GM19238 (cell line): Measurements from ENCODE around the gene PLEK2.
"Not testable (repeated sequence)": the region's sequence is repeated elsewhere in the genome, so short reads cannot be mapped to it uniquely, and the experiment has no call there.

Source experiments
- DNase-seq: peaks from one replicate; pipeline ENCODE4 v3.0.0; 2011; ENCODE audit warnings: low spot score; ENCODE audit not compliant: insufficient read length

PLEK2 gene

GRCh38 chr14:67359775-67360469 is 52.0 kb downstream of the PLEK2 start, which contains the start of the genes ATP6V1D and EIF2S1:
Gene ATP6V1D, minus strand, starts transcription at chr14:67359804. Its CDS starts 106 bp downstream, at chr14:67359698.
Gene EIF2S1, plus strand, starts transcription at chr14:67360328. Its CDS starts 4,440 bp downstream, at chr14:67364768.
- DNase-seq = peak; percentile 86

GRCh38 chr14:67358924-67359774 is 52.8 kb downstream of the PLEK2 start:
- no peak for DNase-seq

DNA sequence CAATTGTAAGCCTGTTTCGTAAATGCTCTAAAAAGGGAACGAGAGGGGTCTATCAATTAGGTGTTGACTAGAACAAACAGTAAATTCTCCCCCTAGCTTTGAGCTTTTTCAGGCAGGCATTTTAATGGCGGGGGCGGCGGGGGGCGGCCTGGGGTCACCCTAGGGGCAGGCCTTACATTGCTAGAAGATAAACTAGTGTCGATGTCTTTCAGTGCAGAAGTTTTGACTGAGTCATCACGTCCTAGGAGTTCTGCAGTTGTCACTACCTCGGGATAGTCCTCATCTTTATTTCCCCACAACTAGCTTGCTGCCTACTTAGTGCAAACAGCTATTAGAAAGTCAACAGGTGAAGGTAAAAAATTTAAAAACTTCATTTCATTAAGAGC is 54.0 kb downstream of the PLEK2 start:
- DNase-seq = no peak

DNA sequence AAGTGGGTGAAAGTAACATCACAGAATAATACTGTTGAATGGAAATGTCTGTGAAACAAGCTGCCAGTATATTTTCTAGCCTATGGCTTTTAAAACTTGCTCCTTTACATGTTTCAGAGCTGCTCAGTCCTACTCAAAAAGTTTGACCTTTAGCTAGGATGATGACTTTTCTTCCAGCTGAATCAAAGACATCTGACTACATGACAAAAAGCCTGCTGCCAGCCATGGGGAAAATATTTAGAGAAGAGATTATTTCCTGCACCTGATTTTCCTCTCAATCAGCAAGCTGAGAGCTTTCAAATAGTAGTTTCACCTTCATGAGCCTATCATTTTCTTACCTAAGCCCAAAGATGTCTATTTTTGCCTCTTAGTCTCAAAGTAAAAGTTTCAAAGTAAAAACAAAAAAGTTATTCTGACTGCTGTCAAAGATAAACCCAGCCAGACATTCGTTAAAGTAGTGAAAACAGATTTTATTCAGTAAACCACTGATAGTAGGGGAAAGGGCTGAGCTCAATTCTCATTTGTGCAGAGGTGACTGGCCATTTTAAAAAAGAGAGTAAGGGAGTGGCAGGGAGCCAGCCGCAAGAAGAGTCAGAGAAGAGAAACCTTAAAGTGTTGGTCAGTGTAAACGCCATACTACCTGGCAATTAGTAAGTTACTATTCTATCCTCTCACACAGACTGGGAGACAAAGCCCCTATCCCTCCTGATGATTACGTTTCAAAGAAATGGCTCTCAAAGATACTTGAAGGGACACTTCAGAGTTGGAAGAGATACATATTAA is 54.6 kb downstream of the PLEK2 start:
- DNase-seq = no peak

DNA sequence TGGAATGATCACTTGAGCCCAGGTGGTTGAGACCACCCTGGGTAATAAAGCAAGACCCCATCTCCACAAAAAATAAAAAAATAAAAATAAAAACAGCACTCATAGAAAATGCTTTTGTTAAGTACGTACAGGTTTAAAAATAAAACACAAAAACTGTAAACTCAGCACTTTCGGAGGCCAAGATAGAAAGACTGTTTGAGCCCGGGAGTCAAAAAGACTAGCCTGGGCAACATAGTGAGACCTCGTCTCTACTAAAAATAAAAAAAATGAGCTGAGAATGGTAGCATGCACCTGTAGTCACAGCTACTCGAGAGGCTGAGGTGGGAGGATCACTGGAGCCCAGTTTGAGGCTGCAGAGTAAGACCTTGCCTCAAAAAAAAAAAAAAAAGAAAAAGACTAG is 59.9 kb downstream of the PLEK2 start:
- no peak for DNase-seq

- no peak for DNase-seq
These were observed 66.4 kb downstream of the PLEK2 start for GRCh38 chr14:67345583-67345982.

- no peak for DNase-seq
These were observed 68.2 kb downstream of the PLEK2 start for GRCh38 chr14:67343601-67344230.

DNA sequence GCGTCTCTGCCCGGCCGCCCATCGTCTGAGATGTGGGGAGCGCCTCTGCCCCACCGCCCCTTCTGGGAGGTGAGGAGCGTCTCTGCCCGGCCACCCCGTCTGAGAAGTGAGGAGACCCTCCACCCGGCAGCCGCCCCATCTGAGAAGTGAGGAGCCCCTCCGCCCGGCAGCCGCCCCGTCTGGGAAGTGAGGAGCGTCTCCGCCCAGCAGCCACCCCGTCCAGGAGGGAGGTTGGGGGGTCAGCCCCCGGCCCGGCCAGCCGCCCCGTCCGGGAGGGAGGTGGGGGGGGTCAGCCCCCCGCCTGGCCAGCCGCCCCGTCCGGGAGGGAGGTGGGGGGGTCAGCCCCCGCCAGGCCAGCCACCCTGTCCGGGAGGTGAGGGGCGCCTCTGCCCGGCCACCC is 70.7 kb downstream of the PLEK2 start:
- not testable (repeated sequence) for DNase-seq
